Activated T-cell treated with anti-CD3 and anti-CD28 coated beads, Interleukin-2, amount 50 U/mL, for 4 hours (primary cell): ENCODE results near the gene CENPX. TPM values are rescaled to one million over a fixed set of nuclear protein-coding genes. Genes with fewer than 3 reads are reported as not detected.

Experiments
- ATAC-seq, 2 donors: fragments of 200-7000 bp; cut with Tn5 transposase; one replicate each; pipeline ENCODE4 v1.10.0; 2021
- DNase-seq: peaks from one replicate; pipeline ENCODE4 v3.0.0-alpha.2; 2020
- H3K27me3 Mint-ChIP-seq: one replicate; pipeline ENCODE4 v1.8.0; 2021; ENCODE audit warnings: low read depth, mixed read lengths
- H3K36me3 Mint-ChIP-seq: one replicate; pipeline ENCODE4 v1.8.0; 2022; ENCODE audit warnings: mixed read lengths; ENCODE audit not compliant: insufficient read depth
- H3K4me1 Mint-ChIP-seq: one replicate; pipeline ENCODE4 v1.8.0; 2021; ENCODE audit warnings: low read depth, mixed read lengths
- H3K4me3 Mint-ChIP-seq: one replicate; pipeline ENCODE4 v1.8.0; 2021; ENCODE audit warnings: mild to moderate bottlenecking, moderate library complexity, mixed read lengths
- H3K9me3 Mint-ChIP-seq: one replicate; pipeline ENCODE4 v1.8.0; 2021; ENCODE audit warnings: mixed read lengths
- total RNA-seq, 3 donors: library from RNA; stranded (reverse); gene quantifications; one replicate each; pipeline ENCODE4 v1.2.1, GENCODE V29; 2021

CENPX gene
- total RNA-seq, 3 donors from 2014 or later: 145 to 189 (median 183) TPM

DNA sequence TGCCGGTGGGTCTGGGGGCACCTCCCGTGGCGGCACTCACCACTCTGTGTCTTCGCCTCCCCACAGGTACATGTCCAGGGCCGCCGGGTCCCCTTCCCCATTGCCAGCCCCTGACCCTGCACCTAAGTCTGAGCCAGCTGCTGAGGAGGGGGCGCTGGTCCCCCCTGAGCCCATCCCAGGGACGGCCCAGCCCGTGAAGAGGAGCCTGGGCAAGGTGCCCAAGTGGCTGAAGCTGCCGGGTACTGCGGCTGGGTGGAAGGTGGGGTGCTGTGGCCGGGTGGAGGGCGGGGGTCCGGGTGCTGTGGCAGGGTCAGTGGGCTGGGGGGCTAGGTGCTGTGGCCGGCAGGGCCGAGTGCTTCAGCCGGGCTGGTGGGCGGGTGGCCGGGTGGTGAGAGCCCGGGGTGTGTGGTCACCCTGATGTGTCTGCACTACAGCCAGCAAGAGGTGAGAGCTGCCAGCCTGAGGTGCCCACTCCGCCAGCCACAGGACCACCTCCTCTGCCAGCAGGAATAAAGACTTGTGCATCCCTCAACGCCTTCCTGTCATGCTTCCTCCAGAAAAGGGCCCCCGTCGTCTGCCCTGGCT is 5.7 kb downstream of the CENPX start:
- H3K4me3 Mint-ChIP-seq: no peak overlapping the region
- DNase-seq (no peak), ATAC-seq (no peak)
- no peaks in the 10 kb centered on the region for H3K36me3 Mint-ChIP-seq
- H3K9me3 Mint-ChIP-seq: no peaks in the 10 kb centered on the region
- peaks cover 10% of the 10 kb centered on the region for H3K4me1 Mint-ChIP-seq
- H3K27me3 Mint-ChIP-seq: no peaks in the 10 kb centered on the region

GRCh38 chr17:82016061-82016874 is 6.4 kb downstream of the CENPX start:
- peaks cover 4% of the 10 kb centered on the region for H3K4me1 Mint-ChIP-seq

DNA sequence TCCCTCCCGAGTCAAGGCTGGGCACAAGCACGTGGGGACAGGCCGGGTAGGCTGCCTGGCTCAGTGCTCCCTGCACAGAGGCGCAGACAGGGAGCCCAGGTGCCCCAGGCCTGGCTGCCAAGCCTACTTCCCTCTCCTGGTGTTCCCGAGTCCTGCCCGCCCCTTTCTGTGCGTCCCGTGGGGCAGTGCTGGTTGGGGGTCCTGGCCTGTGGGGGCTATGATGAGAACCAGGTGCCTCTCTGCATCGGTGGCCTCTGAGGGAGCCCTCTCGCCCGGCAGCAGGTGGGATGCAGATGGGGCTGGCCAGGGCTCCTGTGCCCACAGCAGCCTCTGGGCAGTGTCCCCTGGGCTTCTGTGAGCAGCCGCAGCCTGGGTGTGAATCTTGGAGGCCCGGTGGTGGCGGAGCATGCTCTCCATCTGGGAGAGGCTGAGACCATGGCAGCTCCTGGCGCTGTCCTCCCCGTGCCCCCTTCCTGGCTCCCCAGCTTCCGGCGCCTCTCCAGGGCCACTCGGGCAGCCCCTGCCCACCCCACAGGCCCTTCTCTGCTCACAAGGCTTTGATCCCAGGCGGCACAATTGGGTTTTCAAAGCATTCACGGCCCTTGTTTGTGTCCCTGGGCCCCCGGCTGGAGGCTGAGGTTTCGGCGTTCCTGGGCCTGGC is 7.2 kb downstream of the CENPX start:
- DNase-seq (no peak), ATAC-seq (no peak)
- Mint-ChIP-seq H3K4me3 (no peak overlapping the region), H3K9me3 (no peaks in the 10 kb centered on the region), H3K4me1 (no peaks in the 10 kb centered on the region), H3K27me3 (no peaks in the 10 kb centered on the region), H3K36me3 (no peaks in the 10 kb centered on the region)

More at GRCh38 chr17:82016061-82016874, 6.4 kb downstream of the CENPX start:
- DNase-seq (no peak), ATAC-seq (no peak)
- Mint-ChIP-seq H3K36me3 (no peaks in the 10 kb centered on the region), H3K9me3 (no peaks in the 10 kb centered on the region), H3K4me3 (no peak overlapping the region), H3K27me3 (no peaks in the 10 kb centered on the region)

DNA sequence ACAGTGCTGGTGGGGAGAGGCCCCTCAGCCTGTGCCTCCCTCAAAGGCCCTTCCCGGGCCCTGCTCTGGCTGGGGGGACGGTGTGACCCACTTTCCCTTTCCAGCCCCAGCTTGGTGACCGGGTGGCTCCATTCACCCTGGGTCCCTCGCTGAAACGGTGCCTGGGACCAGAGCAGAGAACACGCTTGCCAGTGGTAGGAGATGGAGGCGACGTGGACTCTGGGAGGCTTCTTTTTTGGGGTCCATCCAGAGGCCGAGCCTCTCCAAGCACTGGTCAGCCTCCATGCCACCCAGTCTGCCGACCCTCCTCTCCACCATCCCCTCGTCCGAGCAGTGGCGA is 7.7 kb downstream of the CENPX start:
- H3K4me1 Mint-ChIP-seq: no peaks in the 10 kb centered on the region
- H3K4me3 Mint-ChIP-seq: no peak overlapping the region
- H3K36me3 Mint-ChIP-seq: no peaks in the 10 kb centered on the region
- no peak for ATAC-seq
- no peaks in the 10 kb centered on the region for H3K27me3 Mint-ChIP-seq
- DNase-seq: no peak
- H3K9me3 Mint-ChIP-seq: no peaks in the 10 kb centered on the region

GRCh38 chr17:82014432-82014831 is 8.2 kb downstream of the CENPX start:
- Mint-ChIP-seq H3K36me3 (no peaks in the 10 kb centered on the region), H3K4me1 (no peaks in the 10 kb centered on the region), H3K9me3 (no peaks in the 10 kb centered on the region), H3K4me3 (no peak overlapping the region), H3K27me3 (no peaks in the 10 kb centered on the region)
- DNase-seq (no peak), ATAC-seq (no peak)

- Mint-ChIP-seq H3K4me1 (no peaks in the 10 kb centered on the region), H3K9me3 (no peaks in the 10 kb centered on the region), H3K4me3 (no peak overlapping the region), H3K36me3 (no peaks in the 10 kb centered on the region), H3K27me3 (no peaks in the 10 kb centered on the region)
- no peak for ATAC-seq
- DNase-seq: no peak
Measured at GRCh38 chr17:82013772-82014321, 8.8 kb downstream of the CENPX start.

GRCh38 chr17:82013341-82013740 is 9.3 kb downstream of the CENPX start:
- Mint-ChIP-seq H3K27me3 (no peaks in the 10 kb centered on the region), H3K4me3 (no peak overlapping the region), H3K36me3 (no peaks in the 10 kb centered on the region), H3K9me3 (no peaks in the 10 kb centered on the region), H3K4me1 (no peaks in the 10 kb centered on the region)
- ATAC-seq (no peak), DNase-seq (no peak)

- Mint-ChIP-seq H3K27me3 (no peaks in the 10 kb centered on the region), H3K4me1 (no peaks in the 10 kb centered on the region), H3K36me3 (no peaks in the 10 kb centered on the region), H3K9me3 (no peaks in the 10 kb centered on the region), H3K4me3 (no peak overlapping the region)
- ATAC-seq: no peak
- DNase-seq: no peak
Measured at GRCh38 chr17:82012640-82013295, 9.9 kb downstream of the CENPX start.

GRCh38 chr17:82012261-82012639 is 10.4 kb downstream of the CENPX start:
- H3K4me3 Mint-ChIP-seq: no peak overlapping the region
- no peaks in the 10 kb centered on the region for H3K36me3 Mint-ChIP-seq
- DNase-seq (no peak), ATAC-seq (no peak)
- no peaks in the 10 kb centered on the region for H3K4me1 Mint-ChIP-seq
- H3K27me3 Mint-ChIP-seq: no peaks in the 10 kb centered on the region
- no peaks in the 10 kb centered on the region for H3K9me3 Mint-ChIP-seq

GRCh38 chr17:82011617-82012187 is 11.0 kb downstream of the CENPX start:
- H3K4me3 Mint-ChIP-seq: no peak overlapping the region
- no peaks in the 10 kb centered on the region for H3K4me1 Mint-ChIP-seq
- H3K36me3 Mint-ChIP-seq: no peaks in the 10 kb centered on the region

GRCh38 chr17:82010575-82011525 is 11.8 kb downstream of the CENPX start:
- Mint-ChIP-seq H3K9me3 (no peaks in the 10 kb centered on the region), H3K4me1 (no peaks in the 10 kb centered on the region), H3K27me3 (no peaks in the 10 kb centered on the region), H3K36me3 (no peaks in the 10 kb centered on the region), H3K4me3 (no peak overlapping the region)
- DNase-seq (no peak), ATAC-seq (no peak)

More at GRCh38 chr17:82011617-82012187, 11.0 kb downstream of the CENPX start:
- no peaks in the 10 kb centered on the region for H3K27me3 Mint-ChIP-seq
- H3K9me3 Mint-ChIP-seq: no peaks in the 10 kb centered on the region
- no peak for DNase-seq
- ATAC-seq: no peak

DNA sequence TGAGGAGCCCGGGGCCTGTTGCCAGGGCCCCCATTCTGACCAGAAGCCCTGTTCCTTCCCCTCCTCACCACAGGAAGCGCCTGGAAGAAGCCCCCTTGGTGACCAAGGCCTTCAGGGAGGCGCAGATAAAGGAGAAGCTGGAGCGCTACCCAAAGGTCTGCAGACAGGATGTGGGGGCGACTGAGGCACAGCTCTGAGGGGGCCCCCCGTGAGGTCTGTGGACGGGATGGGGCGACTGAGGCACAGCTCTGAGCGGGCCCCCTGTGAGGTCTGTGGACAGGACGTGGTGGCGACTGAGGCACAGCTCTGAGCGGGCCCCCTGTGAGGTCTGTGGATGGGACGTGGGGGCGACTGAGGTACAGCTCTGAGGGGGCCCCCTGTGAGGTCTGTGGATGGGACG is 13.3 kb downstream of the CENPX start:
- ATAC-seq (no peak), DNase-seq (no peak)
- H3K36me3 Mint-ChIP-seq: no peaks in the 10 kb centered on the region
- H3K27me3 Mint-ChIP-seq: no peaks in the 10 kb centered on the region
- H3K9me3 Mint-ChIP-seq: no peaks in the 10 kb centered on the region
- no peak overlapping the region for H3K4me3 Mint-ChIP-seq
- no peaks in the 10 kb centered on the region for H3K4me1 Mint-ChIP-seq

- no peak for DNase-seq
- Mint-ChIP-seq H3K27me3 (no peaks in the 10 kb centered on the region), H3K36me3 (no peaks in the 10 kb centered on the region), H3K4me1 (no peaks in the 10 kb centered on the region), H3K9me3 (no peaks in the 10 kb centered on the region), H3K4me3 (no peak overlapping the region)
- no peak for ATAC-seq
Measured at GRCh38 chr17:82008941-82009405, 13.7 kb downstream of the CENPX start.
